Stimulated activated CD8-positive, alpha-beta memory T cell treated with anti-CD3 and anti-CD28 coated beads, Interleukin-12 subunit alpha, Interleukin-12 subunit beta, amount 100 ng/mL, for 1 hour (primary cell): ENCODE results near the gene KBTBD3.
"Not testable (repeated sequence)": the region's sequence is repeated elsewhere in the genome, so short reads cannot be mapped to it uniquely, and the experiment has no call there.

Experiments
- DNase-seq: peaks from one replicate; pipeline ENCODE4 v3.0.0-alpha.2; 2020; ENCODE audit warnings: low read depth

Gene KBTBD3

GRCh38 chr11:106061954-106062949 lies 14.9 kb downstream of the KBTBD3 start:
- DNase-seq, result no peak

GRCh38 chr11:106061249-106061784 lies 15.8 kb downstream of the KBTBD3 start:
- DNase-seq, result no peak

- no peak for DNase-seq
Measured at GRCh38 chr11:106059617-106060016, 17.5 kb downstream of the KBTBD3 start.

GRCh38 chr11:106058377-106058776 lies 18.8 kb downstream of the KBTBD3 start:
- DNase-seq, result not testable (repeated sequence)

- no peak for DNase-seq
Measured at GRCh38 chr11:106051103-106051502, 26.0 kb downstream of the KBTBD3 start.

- DNase-seq, result no peak
Measured at GRCh38 chr11:106049727-106050476, 27.2 kb downstream of the KBTBD3 start.

GRCh38 chr11:106047631-106048030 lies 29.5 kb downstream of the KBTBD3 start:
- DNase-seq, result no peak

- no peak for DNase-seq
Measured at GRCh38 chr11:106043540-106043939, 33.6 kb downstream of the KBTBD3 start.

GRCh38 chr11:106032861-106033260 lies 44.3 kb downstream of the KBTBD3 start:
- no peak for DNase-seq

- no peak for DNase-seq
Measured at GRCh38 chr11:106031936-106032335, 45.2 kb downstream of the KBTBD3 start.

- no peak for DNase-seq
Measured at GRCh38 chr11:106031202-106031810, 45.8 kb downstream of the KBTBD3 start.

- no peak for DNase-seq
Measured at GRCh38 chr11:106030609-106031008, 46.5 kb downstream of the KBTBD3 start.

- no peak for DNase-seq
Measured at GRCh38 chr11:106022795-106023275, 54.3 kb downstream of the KBTBD3 start.

- DNase-seq, result peak; percentile 88
Measured at GRCh38 chr11:106021967-106022794, 55.0 kb downstream of the KBTBD3 start, which contains the start of gene MSANTD4. Gene MSANTD4, minus strand, starts transcription at chr11:106022240. Its CDS starts 11,323 bp downstream, at chr11:106010917.

GRCh38 chr11:106021181-106021966 lies 55.8 kb downstream of the KBTBD3 start:
- DNase-seq, result no peak

GRCh38 chr11:106017093-106017492 lies 60.1 kb downstream of the KBTBD3 start:
- DNase-seq, result no peak

- no peak for DNase-seq
Measured at GRCh38 chr11:106015066-106015465, 62.1 kb downstream of the KBTBD3 start.

GRCh38 chr11:106014620-106015019 lies 62.5 kb downstream of the KBTBD3 start:
- no peak for DNase-seq

- no peak for DNase-seq
Measured at GRCh38 chr11:106014035-106014434, 63.1 kb downstream of the KBTBD3 start.

- DNase-seq, result no peak
Measured at GRCh38 chr11:106012744-106013143, 64.4 kb downstream of the KBTBD3 start.
